Measurements from ENCODE around the gene TCEA2.
"Not testable (repeated sequence)": the region's sequence is repeated elsewhere in the genome, so short reads cannot be mapped to it uniquely, and the experiment has no call there.

The TCEA2 gene

GRCh38 chr20:64107736-64108457 lies 44.9 kb downstream of the TCEA2 start:
- DNase-seq (ENCODE audit: low read depth in 2 of 2, low spot score in 1 of 2) = no peak

- no peak for DNase-seq (ENCODE audit: low read depth in 2 of 2, low spot score in 1 of 2)
Observed at GRCh38 chr20:64108731-64109681, 46.0 kb downstream of the TCEA2 start.

GRCh38 chr20:64109831-64110391 lies 46.9 kb downstream of the TCEA2 start:
- no peak for DNase-seq (ENCODE audit: low read depth in 2 of 2, low spot score in 1 of 2)

- no peak for DNase-seq (ENCODE audit: low read depth in 2 of 2, low spot score in 1 of 2)
Observed at GRCh38 chr20:64110411-64111068, 47.5 kb downstream of the TCEA2 start.

- no peak for DNase-seq (ENCODE audit: low read depth in 2 of 2, low spot score in 1 of 2)
Observed at GRCh38 chr20:64111841-64112641, 49.0 kb downstream of the TCEA2 start.

GRCh38 chr20:64112691-64113443 lies 49.9 kb downstream of the TCEA2 start:
- DNase-seq (ENCODE audit: low read depth in 2 of 2, low spot score in 1 of 2) = no peak

- no peak for DNase-seq (ENCODE audit: low read depth in 2 of 2, low spot score in 1 of 2)
Observed at GRCh38 chr20:64113444-64113775, 50.4 kb downstream of the TCEA2 start.

- DNase-seq (ENCODE audit: low read depth in 2 of 2, low spot score in 1 of 2) = no peak
Observed at GRCh38 chr20:64113796-64114355, 50.9 kb downstream of the TCEA2 start.

GRCh38 chr20:64114356-64114971 lies 51.5 kb downstream of the TCEA2 start:
- no peak for DNase-seq (ENCODE audit: low read depth in 2 of 2, low spot score in 1 of 2)

GRCh38 chr20:64115171-64115911 lies 52.3 kb downstream of the TCEA2 start:
- DNase-seq (ENCODE audit: low read depth in 2 of 2, low spot score in 1 of 2) = no peak

- no peak for DNase-seq (ENCODE audit: low read depth in 2 of 2, low spot score in 1 of 2)
Observed at GRCh38 chr20:64116016-64116415, 53.0 kb downstream of the TCEA2 start.

- DNase-seq (ENCODE audit: low read depth in 2 of 2, low spot score in 1 of 2) = no peak
Observed at GRCh38 chr20:64116541-64117431, 53.8 kb downstream of the TCEA2 start.

GRCh38 chr20:64117432-64117777 lies 54.4 kb downstream of the TCEA2 start:
- DNase-seq (ENCODE audit: low read depth in 2 of 2, low spot score in 1 of 2) = not testable (repeated sequence)

- DNase-seq (ENCODE audit: low read depth in 2 of 2, low spot score in 1 of 2) = no peak
Observed at GRCh38 chr20:64119301-64119680, 56.3 kb downstream of the TCEA2 start.

- no peak for DNase-seq (ENCODE audit: low read depth in 2 of 2, low spot score in 1 of 2)
Observed at GRCh38 chr20:64119681-64120341, 56.8 kb downstream of the TCEA2 start.

GRCh38 chr20:64121586-64121985 lies 58.6 kb downstream of the TCEA2 start:
- no peak for DNase-seq (ENCODE audit: low read depth in 2 of 2, low spot score in 1 of 2)
